ENCODE results near the gene CRYBG1.
"Not testable (repeated sequence)": the region's sequence is repeated elsewhere in the genome, so short reads cannot be mapped to it uniquely, and the experiment has no call there.

Gene CRYBG1

DNA sequence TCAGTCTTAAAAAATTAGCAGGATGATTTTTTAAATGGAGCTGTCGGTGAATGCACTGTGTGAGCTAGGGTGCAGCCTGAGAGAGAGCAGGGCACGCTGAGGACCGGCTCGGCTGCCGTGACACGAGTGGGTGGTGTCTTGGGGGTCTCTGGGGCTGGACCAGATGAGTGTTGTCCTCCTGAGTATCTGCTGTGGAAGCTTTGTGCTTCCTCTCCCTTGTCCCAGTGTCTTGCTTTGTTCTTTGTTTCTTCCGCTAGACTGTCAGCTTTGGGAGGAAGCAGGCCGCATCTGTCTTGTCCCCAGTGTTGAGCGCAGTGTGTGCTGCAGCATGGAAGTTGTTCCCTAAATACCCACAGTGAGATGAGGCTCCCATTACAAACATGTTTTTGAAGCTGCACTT, 179.4 kb downstream of the CRYBG1 start:
- WGBS, 2 experiments = 82% methylated on average over 9 of the region's 9 CpGs
- no peaks in the 10 kb centered on the region for H3K9me3 ChIP-seq (ENCODE audit: control insufficient read depth, low read length)
- H3K4me1 ChIP-seq (ENCODE audit: control insufficient read depth, insufficient read depth, low read length) = peaks cover 8% of the 10 kb centered on the region
- no peaks in the 10 kb centered on the region for H3K36me3 ChIP-seq (ENCODE audit: control insufficient read depth, insufficient read depth, low read length)
- no peak overlapping the region for H3K27ac ChIP-seq (ENCODE audit: insufficient read depth, low read depth, low read length, poor library complexity, severe bottlenecking)
- H3K27me3 ChIP-seq (ENCODE audit: control insufficient read depth, insufficient read depth, low read length, poor library complexity, severe bottlenecking) = no peaks in the 10 kb centered on the region
- H3K4me3 ChIP-seq (ENCODE audit: insufficient read depth, low read depth, low read length) = no peak overlapping the region

DNA sequence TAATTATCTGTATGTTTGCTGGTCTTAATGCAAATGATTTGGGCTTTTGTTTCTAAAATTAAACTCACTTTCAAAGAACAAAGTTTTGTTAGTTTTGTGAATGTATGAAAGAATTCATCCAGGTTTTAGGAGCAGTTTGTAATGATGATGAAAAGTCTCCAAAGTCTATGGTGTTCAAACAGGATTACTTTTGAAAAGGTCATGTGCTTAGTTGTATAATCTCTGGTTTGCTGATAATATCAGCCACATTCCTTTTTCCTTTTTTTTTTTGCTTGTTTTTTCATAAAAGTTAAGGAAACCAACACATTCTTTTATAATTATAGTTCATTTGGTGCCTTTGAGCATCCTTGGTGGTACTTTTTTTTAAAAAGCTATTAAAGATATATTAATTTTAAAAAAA, 179.9 kb downstream of the CRYBG1 start:
- H3K9me3 ChIP-seq (ENCODE audit: control insufficient read depth, low read length) = no peaks in the 10 kb centered on the region
- H3K4me1 ChIP-seq (ENCODE audit: control insufficient read depth, insufficient read depth, low read length) = peaks cover 8% of the 10 kb centered on the region
- no peaks in the 10 kb centered on the region for H3K36me3 ChIP-seq (ENCODE audit: control insufficient read depth, insufficient read depth, low read length)
- H3K4me3 ChIP-seq (ENCODE audit: insufficient read depth, low read depth, low read length) = no peak overlapping the region
- no peak overlapping the region for H3K27ac ChIP-seq (ENCODE audit: insufficient read depth, low read depth, low read length, poor library complexity, severe bottlenecking)
- H3K27me3 ChIP-seq (ENCODE audit: control insufficient read depth, insufficient read depth, low read length, poor library complexity, severe bottlenecking) = no peaks in the 10 kb centered on the region

DNA sequence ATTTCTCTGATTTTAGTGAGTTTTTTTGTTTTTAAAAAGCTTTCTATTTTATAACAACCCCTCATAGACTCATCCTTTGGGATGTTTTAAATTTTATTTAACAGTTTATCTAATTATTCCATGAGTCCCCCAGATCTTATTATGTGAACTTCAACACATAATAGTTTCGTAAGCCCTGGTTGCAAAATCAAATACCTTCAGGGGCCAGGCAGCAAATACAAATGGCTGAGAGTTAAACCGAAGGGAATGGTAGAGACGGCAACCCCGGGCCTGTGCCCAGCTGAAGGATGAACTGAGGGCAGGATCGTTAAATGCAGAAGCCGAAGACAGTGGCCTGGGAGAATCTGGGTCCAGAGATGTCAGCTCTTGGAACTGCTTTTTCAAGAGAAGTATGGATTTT, 180.4 kb downstream of the CRYBG1 start:
- Histone ChIP-seq H3K4me1 (ENCODE audit: control insufficient read depth, insufficient read depth, low read length) (peaks cover 8% of the 10 kb centered on the region), H3K36me3 (ENCODE audit: control insufficient read depth, insufficient read depth, low read length) (no peaks in the 10 kb centered on the region), H3K27me3 (ENCODE audit: control insufficient read depth, insufficient read depth, low read length, poor library complexity, severe bottlenecking) (no peaks in the 10 kb centered on the region), H3K27ac (ENCODE audit: insufficient read depth, low read depth, low read length, poor library complexity, severe bottlenecking) (no peak overlapping the region), H3K4me3 (ENCODE audit: insufficient read depth, low read depth, low read length) (no peak overlapping the region), H3K9me3 (ENCODE audit: control insufficient read depth, low read length) (no peaks in the 10 kb centered on the region)
- WGBS, 2 experiments = 91% methylated on average over 6 of the region's 6 CpGs

DNA sequence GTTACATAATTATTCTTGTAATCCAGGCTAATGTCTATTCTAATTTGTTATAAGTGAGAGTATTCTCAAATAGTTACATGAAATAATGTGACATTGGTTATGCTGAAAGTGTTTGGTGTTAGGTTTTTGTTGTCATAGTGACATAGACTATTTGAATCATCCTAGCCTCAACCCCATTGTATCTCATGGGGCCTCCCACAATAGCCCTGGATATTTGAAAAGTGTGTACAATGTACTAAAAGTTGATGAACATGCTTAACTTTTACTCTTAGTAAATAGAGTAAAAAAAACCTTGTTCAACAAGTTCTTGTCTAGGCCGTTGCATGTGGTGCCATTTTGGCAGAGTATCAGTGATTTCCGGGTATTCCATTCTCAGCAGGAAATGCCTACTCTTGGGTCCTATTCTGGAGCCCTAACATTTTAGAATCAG, 185.8 kb downstream of the CRYBG1 start:
- no peaks in the 10 kb centered on the region for H3K27me3 ChIP-seq (ENCODE audit: control insufficient read depth, insufficient read depth, low read length, poor library complexity, severe bottlenecking)
- H3K36me3 ChIP-seq (ENCODE audit: control insufficient read depth, insufficient read depth, low read length) = no peaks in the 10 kb centered on the region
- H3K9me3 ChIP-seq (ENCODE audit: control insufficient read depth, low read length) = no peaks in the 10 kb centered on the region
- H3K4me3 ChIP-seq (ENCODE audit: insufficient read depth, low read depth, low read length) = no peak overlapping the region
- 90 to 96% methylated on average over 2 of the region's 2 CpGs for WGBS, 2 experiments
- H3K27ac ChIP-seq (ENCODE audit: insufficient read depth, low read depth, low read length, poor library complexity, severe bottlenecking) = no peak overlapping the region
- H3K4me1 ChIP-seq (ENCODE audit: control insufficient read depth, insufficient read depth, low read length) = no peaks in the 10 kb centered on the region

DNA sequence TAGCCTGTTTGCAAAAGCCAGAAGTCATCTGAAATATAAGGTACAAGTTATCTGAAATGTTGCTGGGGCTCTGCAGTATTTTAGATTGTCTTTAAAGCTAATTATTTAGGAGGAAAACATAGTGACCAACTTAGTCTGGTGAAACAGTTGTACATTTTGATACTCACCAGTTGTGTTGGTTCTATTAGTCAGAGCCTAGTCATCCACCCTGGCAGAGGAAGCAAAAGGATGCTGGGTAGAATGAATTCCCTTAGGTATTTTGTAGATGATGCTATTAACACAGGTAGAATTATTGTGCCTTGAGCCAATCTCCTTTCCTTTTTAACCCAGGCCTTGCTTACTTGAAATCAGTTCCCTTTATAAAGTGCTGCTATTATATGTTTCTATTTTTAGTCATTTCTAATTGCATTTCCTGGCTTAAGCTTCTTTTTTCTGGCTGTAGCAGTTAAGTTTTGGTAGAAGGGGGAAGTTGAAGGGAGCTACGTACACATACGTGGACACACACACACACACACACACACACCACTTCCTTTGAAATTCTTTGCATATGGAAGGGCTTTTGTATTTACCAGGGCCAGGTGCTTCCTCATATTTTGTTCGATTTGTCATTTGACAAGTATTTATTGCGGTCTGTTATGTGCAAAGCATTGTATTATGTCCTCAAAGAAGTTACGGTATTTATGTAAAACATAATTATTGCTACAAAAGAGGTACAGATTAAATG, 186.3 kb downstream of the CRYBG1 start:
- no peak overlapping the region for H3K4me3 ChIP-seq (ENCODE audit: insufficient read depth, low read depth, low read length)
- H3K27me3 ChIP-seq (ENCODE audit: control insufficient read depth, insufficient read depth, low read length, poor library complexity, severe bottlenecking) = no peaks in the 10 kb centered on the region
- H3K36me3 ChIP-seq (ENCODE audit: control insufficient read depth, insufficient read depth, low read length) = no peaks in the 10 kb centered on the region
- no peaks in the 10 kb centered on the region for H3K4me1 ChIP-seq (ENCODE audit: control insufficient read depth, insufficient read depth, low read length)
- H3K9me3 ChIP-seq (ENCODE audit: control insufficient read depth, low read length) = no peaks in the 10 kb centered on the region
- H3K27ac ChIP-seq (ENCODE audit: insufficient read depth, low read depth, low read length, poor library complexity, severe bottlenecking) = no peak overlapping the region
- 88 to 100% methylated on average over 2 of the region's 5 CpGs for WGBS, 2 experiments

DNA sequence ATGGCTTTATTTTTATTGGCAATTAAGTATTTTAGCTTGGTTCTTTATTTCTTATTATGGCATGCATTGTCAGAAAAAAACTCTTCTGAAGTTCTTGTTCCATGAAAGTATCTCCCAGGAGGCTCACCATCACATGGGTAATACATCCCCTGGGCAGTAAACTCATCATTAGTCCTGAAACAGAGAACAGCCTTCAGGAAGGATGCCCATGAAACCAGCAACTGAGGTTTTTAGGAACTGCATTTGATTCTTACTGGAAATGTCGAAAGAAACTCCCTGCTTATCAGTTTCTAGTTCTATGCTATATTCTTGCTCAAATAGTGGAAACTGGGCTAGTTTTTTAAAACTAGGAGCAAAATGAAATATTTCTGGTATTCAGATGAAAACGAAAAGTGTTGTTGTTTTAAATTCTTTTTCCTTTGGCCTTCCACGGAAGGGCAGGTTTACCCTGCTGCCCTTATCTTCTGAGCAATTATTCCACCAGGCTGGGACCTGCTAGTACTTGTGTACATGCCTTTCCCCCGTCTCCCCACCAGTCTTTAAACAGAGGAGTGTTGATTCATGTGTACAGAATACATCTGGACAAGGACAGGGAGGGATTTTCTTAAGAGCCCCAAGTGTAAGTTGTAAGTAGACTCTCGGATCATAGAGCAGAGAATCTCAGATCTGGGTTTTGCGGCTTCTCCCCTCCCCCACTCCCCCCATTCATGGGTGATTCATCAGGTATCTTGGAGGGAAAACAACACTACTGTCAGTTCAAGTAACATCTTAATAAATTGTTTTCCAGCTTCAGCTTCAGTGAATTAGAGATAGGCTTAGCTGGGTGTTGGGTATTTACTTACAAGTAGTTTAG, 187.3 kb downstream of the CRYBG1 start:
- H3K4me3 ChIP-seq (ENCODE audit: insufficient read depth, low read depth, low read length) = no peak overlapping the region
- no peaks in the 10 kb centered on the region for H3K36me3 ChIP-seq (ENCODE audit: control insufficient read depth, insufficient read depth, low read length)
- H3K27ac ChIP-seq (ENCODE audit: insufficient read depth, low read depth, low read length, poor library complexity, severe bottlenecking) = no peak overlapping the region
- no peaks in the 10 kb centered on the region for H3K9me3 ChIP-seq (ENCODE audit: control insufficient read depth, low read length)
- no peaks in the 10 kb centered on the region for H3K27me3 ChIP-seq (ENCODE audit: control insufficient read depth, insufficient read depth, low read length, poor library complexity, severe bottlenecking)
- no peaks in the 10 kb centered on the region for H3K4me1 ChIP-seq (ENCODE audit: control insufficient read depth, insufficient read depth, low read length)
- 64 to 69% methylated on average over 5 to 6 of the region's 6 CpGs for WGBS, 2 experiments

DNA sequence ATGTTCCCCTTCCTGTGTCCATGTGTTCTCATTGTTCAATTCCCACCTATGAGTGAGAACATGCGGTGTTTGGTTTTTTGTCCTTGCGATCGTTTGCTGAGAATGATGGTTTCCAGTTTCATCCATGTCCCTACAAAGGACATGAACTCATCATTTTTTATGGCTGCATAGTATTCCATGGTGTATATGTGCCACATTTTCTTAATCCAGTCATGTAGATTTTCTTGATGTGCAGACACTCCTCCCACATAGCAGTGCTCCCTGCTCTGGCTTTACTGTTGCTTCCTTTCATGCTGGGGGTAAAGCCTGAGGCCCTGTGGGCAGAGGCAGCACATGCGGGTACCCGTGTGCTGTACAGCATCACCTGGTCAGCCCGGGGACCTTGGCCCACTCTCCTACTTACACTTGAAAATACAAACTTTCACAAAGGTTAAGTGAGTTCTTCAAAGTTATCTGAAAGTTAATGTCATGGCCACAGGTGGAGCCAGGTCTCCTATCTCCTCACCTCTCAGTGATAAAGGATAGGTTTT, 188.5 kb downstream of the CRYBG1 start:
- H3K36me3 ChIP-seq (ENCODE audit: control insufficient read depth, insufficient read depth, low read length); H3K4me1 ChIP-seq (ENCODE audit: control insufficient read depth, insufficient read depth, low read length); H3K27me3 ChIP-seq (ENCODE audit: control insufficient read depth, insufficient read depth, low read length, poor library complexity, severe bottlenecking); H3K27ac ChIP-seq (ENCODE audit: insufficient read depth, low read depth, low read length, poor library complexity, severe bottlenecking); H3K9me3 ChIP-seq (ENCODE audit: control insufficient read depth, low read length); H3K4me3 ChIP-seq (ENCODE audit: insufficient read depth, low read depth, low read length): not testable (repeated sequence)
- 83 to 95% methylated on average over 3 of the region's 6 CpGs for WGBS, 2 experiments

DNA sequence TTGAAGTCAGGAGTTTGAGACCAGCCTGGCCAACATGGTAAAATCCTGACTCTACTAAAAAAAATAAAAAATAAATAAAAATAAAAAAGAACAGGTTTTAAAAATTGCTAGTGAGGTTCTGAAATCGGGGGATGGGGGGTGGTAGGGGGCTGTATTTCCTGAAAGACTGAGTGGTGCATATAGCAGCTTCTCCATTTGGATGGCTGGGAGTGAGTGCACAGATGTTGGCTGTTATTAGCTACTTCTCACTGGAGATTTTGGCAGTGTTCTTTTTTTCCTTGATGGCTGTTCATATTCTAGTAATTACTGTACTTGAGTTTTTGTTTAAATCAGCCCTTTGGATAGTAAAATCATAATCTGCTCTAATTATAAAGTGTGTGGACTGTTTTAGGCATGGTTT, 189.0 kb downstream of the CRYBG1 start:
- Histone ChIP-seq H3K36me3 (ENCODE audit: control insufficient read depth, insufficient read depth, low read length) (no peaks in the 10 kb centered on the region), H3K27ac (ENCODE audit: insufficient read depth, low read depth, low read length, poor library complexity, severe bottlenecking) (no peak overlapping the region), H3K27me3 (ENCODE audit: control insufficient read depth, insufficient read depth, low read length, poor library complexity, severe bottlenecking) (no peaks in the 10 kb centered on the region), H3K4me1 (ENCODE audit: control insufficient read depth, insufficient read depth, low read length) (no peaks in the 10 kb centered on the region), H3K4me3 (ENCODE audit: insufficient read depth, low read depth, low read length) (no peak overlapping the region), H3K9me3 (ENCODE audit: control insufficient read depth, low read length) (no peaks in the 10 kb centered on the region)
- WGBS, 2 experiments = 90 to 94% methylated on average over 1 of the region's 1 CpG

DNA sequence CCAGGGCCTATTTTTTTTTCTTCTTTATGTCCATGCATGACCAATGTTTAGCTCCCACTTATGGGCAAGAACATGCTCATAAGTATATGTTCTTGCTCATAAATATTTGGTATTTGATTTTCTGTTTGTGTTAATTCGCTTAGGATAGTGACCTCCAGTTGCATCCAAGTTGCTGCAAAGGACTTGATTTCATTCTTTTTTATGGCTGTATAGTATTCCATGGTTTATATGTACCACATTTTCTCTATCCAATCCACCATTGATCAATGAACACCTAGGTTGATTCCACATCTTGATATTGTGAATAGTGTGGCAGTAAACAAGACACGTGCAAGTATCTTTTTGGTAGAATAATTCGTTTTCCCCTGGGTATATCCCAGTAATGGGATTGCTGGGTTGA, 190.6 kb downstream of the CRYBG1 start:
- no peaks in the 10 kb centered on the region for H3K36me3 ChIP-seq (ENCODE audit: control insufficient read depth, insufficient read depth, low read length)
- no peaks in the 10 kb centered on the region for H3K27me3 ChIP-seq (ENCODE audit: control insufficient read depth, insufficient read depth, low read length, poor library complexity, severe bottlenecking)
- no peaks in the 10 kb centered on the region for H3K9me3 ChIP-seq (ENCODE audit: control insufficient read depth, low read length)
- WGBS, 2 experiments = 87 to 93% methylated on average over 3 of the region's 3 CpGs
- no peaks in the 10 kb centered on the region for H3K4me1 ChIP-seq (ENCODE audit: control insufficient read depth, insufficient read depth, low read length)
- H3K27ac ChIP-seq (ENCODE audit: insufficient read depth, low read depth, low read length, poor library complexity, severe bottlenecking) = no peak overlapping the region
- H3K4me3 ChIP-seq (ENCODE audit: insufficient read depth, low read depth, low read length) = no peak overlapping the region

DNA sequence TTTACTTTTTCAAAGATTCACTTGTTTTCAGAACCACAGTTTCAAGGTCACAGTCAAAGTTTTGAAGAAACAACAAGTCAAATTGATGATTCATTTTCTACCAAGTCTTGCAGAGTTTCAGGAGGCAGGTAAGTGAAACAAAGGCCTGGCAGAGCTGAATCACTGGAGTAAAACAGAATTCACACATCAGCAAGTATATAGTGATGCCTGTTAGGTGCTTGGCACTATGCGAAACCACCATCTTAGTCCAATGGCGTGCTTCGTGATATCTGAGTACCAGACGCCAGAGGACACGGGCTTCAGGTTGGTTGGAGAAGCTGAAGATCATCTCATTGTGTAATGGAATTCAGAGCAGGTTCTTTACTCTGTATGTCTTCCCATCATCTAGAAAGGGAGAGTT, 192.9 kb downstream of the CRYBG1 start:
- Histone ChIP-seq H3K9me3 (ENCODE audit: control insufficient read depth, low read length) (no peaks in the 10 kb centered on the region), H3K27me3 (ENCODE audit: control insufficient read depth, insufficient read depth, low read length, poor library complexity, severe bottlenecking) (no peaks in the 10 kb centered on the region), H3K4me1 (ENCODE audit: control insufficient read depth, insufficient read depth, low read length) (no peaks in the 10 kb centered on the region), H3K36me3 (ENCODE audit: control insufficient read depth, insufficient read depth, low read length) (no peaks in the 10 kb centered on the region), H3K4me3 (ENCODE audit: insufficient read depth, low read depth, low read length) (no peak overlapping the region), H3K27ac (ENCODE audit: insufficient read depth, low read depth, low read length, poor library complexity, severe bottlenecking) (no peak overlapping the region)
- 96% methylated on average over 5 of the region's 5 CpGs for WGBS, 2 experiments
